IMR-90 (cell line): ENCODE measurements around the gene DCAF16. TPM values are rescaled to one million over a fixed set of nuclear protein-coding genes. Genes with fewer than 3 reads are reported as not detected.

Source experiments
- ATAC-seq: fragments of 200-7000 bp; cut with Tn5 transposase; 2 replicates; pipeline ENCODE4 v1.9.1; 2020; ENCODE audit warnings: low read depth, mild to moderate bottlenecking, moderate library complexity
- BruUV-seq: library from RNA; stranded (reverse); fragments of 400-500 nt; replicated peaks from 2 replicates; lab custom pipeline; 2021; lab: Mats Ljungman, UMichigan
- CTCF ChIA-PET: fragments of 300-600 bp; formaldehyde crosslinking; extraction: SDS; loops from one replicate; lab custom pipeline; 2021; ENCODE audit warnings: antibody characterized with exemption; lab: Yijun Ruan, JAX
- POLR2A ChIA-PET: fragments of 300-600 bp; sonication (Branson Sonifier 250); formaldehyde crosslinking; loops from one replicate; lab custom pipeline; 2022; ENCODE audit warnings: antibody characterized with exemption; ENCODE audit not compliant: unreplicated experiment; lab: Charles Lee
- DNase-seq: peaks from one replicate; pipeline ENCODE4 v3.0.0; 2013
- H2AFZ ChIP-seq: replicated peaks from 2 replicates; pipeline ENCODE3; 2013; ENCODE audit warnings: low read length, mild to moderate bottlenecking; ENCODE audit not compliant: poor library complexity
- H2AK5ac ChIP-seq: 2 replicates; pipeline ENCODE4 v1.6.1; 2013; ENCODE audit warnings: low read depth, low read length, inconsistent platforms
- H2AK9ac ChIP-seq: replicated peaks from 2 replicates; pipeline ENCODE3; 2013; ENCODE audit warnings: mild to moderate bottlenecking, low read depth, low read length, moderate library complexity; ENCODE audit not compliant: poor library complexity
- H2BK120ac ChIP-seq: 2 replicates; pipeline ENCODE4 v1.6.1; 2013; ENCODE audit warnings: low read depth, low read length, inconsistent platforms
- H2BK15ac ChIP-seq: 3 replicates; pipeline ENCODE4 v1.6.1; 2013; ENCODE audit warnings: low read depth, low read length, inconsistent platforms
- H2BK20ac ChIP-seq: 2 replicates; pipeline ENCODE4 v1.6.1; 2013; ENCODE audit warnings: low read depth, mild to moderate bottlenecking, inconsistent platforms, low read length, moderate library complexity
- H2BK5ac ChIP-seq: 2 replicates; pipeline ENCODE4 v1.6.1; 2013; ENCODE audit warnings: mild to moderate bottlenecking, low read depth, low read length, inconsistent platforms; ENCODE audit not compliant: poor library complexity, severe bottlenecking
- H3K14ac ChIP-seq: replicated peaks from 2 replicates; pipeline ENCODE4 v1.6.1; 2013; ENCODE audit warnings: low read depth, low read length, inconsistent platforms
- H3K18ac ChIP-seq: 2 replicates; pipeline ENCODE4 v1.6.1; 2013; ENCODE audit warnings: low read depth, low read length, control low read depth
- H3K23ac ChIP-seq: 2 replicates; pipeline ENCODE4 v1.6.1; 2013; ENCODE audit warnings: low read depth, low read length, inconsistent platforms
- H3K27ac ChIP-seq: 2 replicates; pipeline ENCODE4 v1.5.1; 2013; ENCODE audit warnings: mild to moderate bottlenecking, control low read depth, low read length; ENCODE audit not compliant: insufficient read depth
- H3K27me3 ChIP-seq: 2 replicates; pipeline ENCODE4 v1.6.1; 2013; ENCODE audit warnings: low read length; ENCODE audit not compliant: control insufficient read depth, insufficient read depth
- H3K36me3 ChIP-seq: 2 replicates; pipeline ENCODE4 v1.6.1; 2013; ENCODE audit warnings: low read length, mixed read lengths; ENCODE audit not compliant: control insufficient read depth, insufficient read depth
- H3K4ac ChIP-seq: 2 replicates; pipeline ENCODE4 v1.6.1; 2013; ENCODE audit warnings: low read depth, low read length, inconsistent platforms
- H3K4me1 ChIP-seq: 2 replicates; pipeline ENCODE4 v1.6.1; 2013; ENCODE audit warnings: low read length, mixed read lengths; ENCODE audit not compliant: control insufficient read depth, insufficient read depth
- H3K4me2 ChIP-seq: 2 replicates; pipeline ENCODE4 v1.6.1; 2013; ENCODE audit warnings: low read depth, mild to moderate bottlenecking, control low read depth, low read length, moderate library complexity
- H3K4me3 ChIP-seq: 2 replicates; pipeline ENCODE4 v1.5.1; 2013; ENCODE audit warnings: low read depth, mild to moderate bottlenecking, control low read depth, low read length, moderate library complexity; ENCODE audit not compliant: insufficient read depth
- H3K56ac ChIP-seq: 2 replicates; pipeline ENCODE4 v1.6.1; 2013; ENCODE audit warnings: low read length, inconsistent platforms; ENCODE audit not compliant: insufficient read depth; ENCODE audit errors: extremely low read depth
- H3K79me1 ChIP-seq, 2 experiments: 2 replicates each; pipeline ENCODE4 v1.6.1; 2013; ENCODE audit warnings: low read length in 2 of 2, inconsistent platforms in 1 of 2, low read depth in 1 of 2
- H3K9ac ChIP-seq: 2 replicates; pipeline ENCODE4 v1.6.1; 2013; ENCODE audit warnings: low read depth, low read length, control low read depth
- H3K9me1 ChIP-seq: 2 replicates; pipeline ENCODE4 v1.6.1; 2013; ENCODE audit warnings: low read length, inconsistent platforms; ENCODE audit not compliant: insufficient read depth
- H3K9me3 ChIP-seq: 2 replicates; pipeline ENCODE4 v1.6.1; 2013; ENCODE audit warnings: low read length; ENCODE audit not compliant: control insufficient read depth, insufficient read depth
- H4K20me1 ChIP-seq: 2 replicates; pipeline ENCODE4 v1.6.1; 2013; ENCODE audit warnings: low read length, inconsistent platforms; ENCODE audit not compliant: insufficient read depth
- H4K5ac ChIP-seq: 2 replicates; pipeline ENCODE4 v1.6.1; 2013; ENCODE audit warnings: mild to moderate bottlenecking, low read depth, low read length, control low read depth
- H4K8ac ChIP-seq, 2 experiments: 2 replicates each; pipeline ENCODE4 v1.6.1; 2013; ENCODE audit warnings: low read depth in 2 of 2, low read length in 2 of 2, control low read depth in 1 of 2, inconsistent platforms in 1 of 2
- H4K91ac ChIP-seq: 2 replicates; pipeline ENCODE4 v1.6.1; 2013; ENCODE audit warnings: low read depth, low read length, inconsistent platforms; ENCODE audit not compliant: insufficient read depth
- BHLHE40 ChIP-seq: fragments of 150-350 bp; IDR thresholded peaks from 2 replicates; pipeline ENCODE4 v1.6.1; 2016; ENCODE audit warnings: mild to moderate bottlenecking, low read depth, low read length
- CEBPB ChIP-seq: IDR thresholded peaks from 2 replicates; pipeline ENCODE4 v1.6.1; 2012; ENCODE audit warnings: low read depth, low read length, improper control_type of control experiment
- CHD1 ChIP-seq: IDR thresholded peaks from 2 replicates; pipeline ENCODE4 v1.6.1; 2012; ENCODE audit warnings: low read depth, low read length, improper control_type of control experiment
- FOS ChIP-seq: fragments of 150-350 bp; IDR thresholded peaks from 2 replicates; pipeline ENCODE4 v1.6.1; 2016; ENCODE audit warnings: low read depth, low read length
- MAFK ChIP-seq: IDR thresholded peaks from 2 replicates; pipeline ENCODE4 v1.6.1; 2012; ENCODE audit warnings: low read depth, low read length, improper control_type of control experiment
- MAZ ChIP-seq: IDR thresholded peaks from 2 replicates; pipeline ENCODE4 v1.6.1; 2012; ENCODE audit warnings: low read depth, mild to moderate bottlenecking, low read length, improper control_type of control experiment, moderate library complexity, borderline replicate concordance
- MXI1 ChIP-seq: IDR thresholded peaks from 2 replicates; pipeline ENCODE4 v1.6.1; 2012; ENCODE audit warnings: low read depth, mild to moderate bottlenecking, low read length, moderate library complexity, borderline replicate concordance
- NFE2L2 ChIP-seq: fragments of 150-350 bp; IDR thresholded peaks from 2 replicates; pipeline ENCODE4 v1.6.1; 2016; ENCODE audit warnings: low read depth, mild to moderate bottlenecking, low read length
- POLR2A ChIP-seq: IDR thresholded peaks from 2 replicates; pipeline ENCODE4 v1.6.1; 2012; ENCODE audit warnings: mild to moderate bottlenecking, low read depth, low read length
- RAD21 ChIP-seq: IDR thresholded peaks from 2 replicates; pipeline ENCODE4 v1.6.1; 2012; ENCODE audit warnings: low read length, improper control_type of control experiment
- RCOR1 ChIP-seq: IDR thresholded peaks from 2 replicates; pipeline ENCODE4 v1.6.1; 2012; ENCODE audit warnings: mild to moderate bottlenecking, low read length, improper control_type of control experiment; ENCODE audit not compliant: insufficient replicate concordance
- RFX5 ChIP-seq: IDR thresholded peaks from 2 replicates; pipeline ENCODE4 v1.8.0; 2012; ENCODE audit warnings: low read depth, mild to moderate bottlenecking, low read length, moderate library complexity
- SMC3 ChIP-seq: fragments of 150-350 bp; IDR thresholded peaks from 2 replicates; pipeline ENCODE4 v1.6.1; 2016; ENCODE audit warnings: low read depth, mild to moderate bottlenecking, antibody characterized with exemption, low read length, moderate library complexity
- WGBS, 2 experiments: methylation state at CpG; one replicate each; pipeline versions ENCODE4 v1.1.5 to v1.1.7; 2013; ENCODE audit warnings: missing lambda C conversion rate in 2 of 2; ENCODE audit not compliant: insufficient read length in 1 of 2; ENCODE audit errors: extremely low coverage in 2 of 2; 5-methylcytosine and 5-hydroxymethylcytosine counted together
- dilution Hi-C: fragments of 300-500 bp; cut with HindIII; formaldehyde crosslinking; loops from one replicate; pipeline ENCODE4 v1.14.3; 2018; ENCODE audit warnings: low sequenced_read_pairs; ENCODE audit not compliant: unreplicated experiment
- in situ Hi-C: fragments of 300-500 bp; cut with MboI; formaldehyde crosslinking; loops from 3 replicates; pipeline ENCODE4 v1.14.3; 2019; ENCODE audit warnings: low sequenced_read_pairs, inconsistent platforms, mixed read lengths
- intact Hi-C: fragments of 100-400 bp; cut with micrococcal nuclease; formaldehyde crosslinking; loops from 2 replicates; pipeline ENCODE4 v1.10.0; 2022
- polyA plus RNA-seq, 3 experiments: library from polyadenylated mRNA; depleted of rRNA; stranded (reverse); fragments of >200 nt; gene quantifications; 2 replicates each; pipeline ENCODE4 v1.2.3, GENCODE V29; 2012; ENCODE audit warnings: low replicate concordance in 1 of 3
- total RNA-seq: library from RNA; depleted of rRNA; stranded (reverse); fragments of >200 nt; gene quantifications from 2 replicates; pipeline ENCODE4 v1.2.3, GENCODE V29; 2012
- TF ChIP-seq, protein P1 (sequence below): fragments of 150-350 bp; IDR thresholded peaks from 2 replicates; pipeline ENCODE4 v1.6.1; 2017; ENCODE audit warnings: mild to moderate bottlenecking, antibody characterized with exemption, low read length, low read depth
- TF ChIP-seq, protein P2 (sequence below): fragments of 150-350 bp; IDR thresholded peaks from 2 replicates; pipeline ENCODE4 v1.6.1; 2016; ENCODE audit warnings: low read depth, mild to moderate bottlenecking, low read length, moderate library complexity, borderline replicate concordance

Gene DCAF16
- total and polyA plus RNA-seq, 2 of the 4 experiments (the other 2 are of a cell fraction): 15.1 to 31.5 TPM

DNA sequence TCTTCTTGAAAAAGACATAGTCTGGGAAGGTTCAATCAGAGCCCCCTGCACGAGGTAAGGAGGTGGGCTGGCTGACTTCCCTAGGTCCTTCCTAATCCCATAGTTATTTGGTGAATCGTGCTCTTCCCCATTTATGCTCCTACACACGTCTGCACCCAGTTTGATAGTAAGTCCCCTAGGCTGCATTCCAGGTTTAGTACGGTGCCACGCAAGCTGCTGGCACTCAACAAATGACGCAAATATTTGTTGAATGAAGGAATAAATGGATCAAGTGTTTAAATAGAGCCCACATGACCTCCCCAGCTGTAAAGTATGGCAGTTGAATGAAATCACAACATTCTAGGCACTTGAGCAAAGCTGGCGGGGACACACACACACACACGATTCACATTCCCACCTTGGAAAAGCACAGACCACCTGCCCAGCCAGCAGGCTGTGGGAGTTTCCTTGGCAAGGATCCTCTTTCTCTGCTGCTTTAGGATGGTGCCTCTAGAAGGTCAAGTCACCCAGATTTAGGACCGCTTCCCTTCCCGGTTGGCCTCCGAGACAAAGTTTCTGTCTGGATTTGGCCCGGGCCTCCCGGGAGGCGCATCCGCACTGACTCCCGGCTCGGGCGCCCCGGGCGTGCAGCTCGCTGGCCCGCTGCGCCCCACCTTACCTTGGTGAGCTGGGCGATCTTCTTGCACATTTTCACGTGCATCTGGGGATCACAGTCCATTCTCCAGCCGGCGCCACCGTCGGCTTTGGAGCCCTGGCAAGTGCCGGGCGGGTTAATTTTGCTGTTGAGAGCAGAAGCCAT lies 29.9 kb downstream of the DCAF16 start:
- Histone ChIP-seq H2BK5ac (no peak overlapping the region), H3K18ac (no peak overlapping the region), H3K4me1 (peaks cover 5% of the 10 kb centered on the region; the same call in 1 of the 2 replicates), H3K79me1 (no peaks in the 10 kb centered on the region), H2AFZ (peak overlapping the region; percentile 69), H2BK20ac (no peak overlapping the region), H3K36me3 (no peaks in the 10 kb centered on the region), H2BK120ac (no peak overlapping the region), H3K4me3 (peak overlapping the region; percentile 18), H3K4ac (no peak overlapping the region), H4K5ac (no peak overlapping the region), H3K9ac (no peak overlapping the region), H2BK15ac (no peak overlapping the region), H3K9me1 (no peaks in the 10 kb centered on the region), H2AK5ac (no peak overlapping the region), H3K27me3 (peaks cover 24% of the 10 kb centered on the region), H3K27ac (no peak overlapping the region), H3K56ac (no peak overlapping the region), H4K8ac (no peak overlapping the region), H3K14ac (no peak overlapping the region), H3K9me3 (no peaks in the 10 kb centered on the region), H4K20me1 (no peaks in the 10 kb centered on the region), H3K4me2 (peak overlapping the region; percentile 71), H2AK9ac (peak overlapping the region; percentile 44), H3K23ac (0 out of 2 replicates have a peak overlapping the region, but pooled peaks have one; percentile 64), H4K91ac (no peak overlapping the region)
- ATAC-seq (peak; percentile 39), DNase-seq (peak; percentile 47)
- CTCF ChIA-PET: interaction anchor here (1.1 kb wide), 1 partner anchor 29 kb away, joined by 3 read pairs; the partner anchor contains the start of gene DCAF16
- dilution Hi-C loops: no loop called here
- no TSS peak for BruUV-seq
- POLR2A ChIA-PET: no interaction called here
- in situ Hi-C loops: no loop called here
- WGBS, 2 experiments: 6% methylated on average over 4 of the region's 31 CpGs; no CpG with 5 or more reads in 1 of the 2 experiments
- intact Hi-C loops: no loop called here
- TF ChIP-seq RAD21 (no peak), FOS (no peak), CHD1 (no peak), RFX5 (no peak), CEBPB (no peak), SMC3 (no peak), BHLHE40 (no peak), RCOR1 (no peak), POLR2A (no peak), MXI1 (no peak), NFE2L2 (no peak), MAZ (no peak), MAFK (no peak)
- TF ChIP-seq, protein P1, sequence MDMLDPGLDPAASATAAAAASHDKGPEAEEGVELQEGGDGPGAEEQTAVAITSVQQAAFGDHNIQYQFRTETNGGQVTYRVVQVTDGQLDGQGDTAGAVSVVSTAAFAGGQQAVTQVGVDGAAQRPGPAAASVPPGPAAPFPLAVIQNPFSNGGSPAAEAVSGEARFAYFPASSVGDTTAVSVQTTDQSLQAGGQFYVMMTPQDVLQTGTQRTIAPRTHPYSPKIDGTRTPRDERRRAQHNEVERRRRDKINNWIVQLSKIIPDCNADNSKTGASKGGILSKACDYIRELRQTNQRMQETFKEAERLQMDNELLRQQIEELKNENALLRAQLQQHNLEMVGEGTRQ: no peak
- TF ChIP-seq, protein P2, sequence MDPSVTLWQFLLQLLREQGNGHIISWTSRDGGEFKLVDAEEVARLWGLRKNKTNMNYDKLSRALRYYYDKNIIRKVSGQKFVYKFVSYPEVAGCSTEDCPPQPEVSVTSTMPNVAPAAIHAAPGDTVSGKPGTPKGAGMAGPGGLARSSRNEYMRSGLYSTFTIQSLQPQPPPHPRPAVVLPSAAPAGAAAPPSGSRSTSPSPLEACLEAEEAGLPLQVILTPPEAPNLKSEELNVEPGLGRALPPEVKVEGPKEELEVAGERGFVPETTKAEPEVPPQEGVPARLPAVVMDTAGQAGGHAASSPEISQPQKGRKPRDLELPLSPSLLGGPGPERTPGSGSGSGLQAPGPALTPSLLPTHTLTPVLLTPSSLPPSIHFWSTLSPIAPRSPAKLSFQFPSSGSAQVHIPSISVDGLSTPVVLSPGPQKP: no peak
